GM10847 (cell line): Measurements from ENCODE around the gene BCAS1.

ENCODE experiments used
- POLR2A ChIP-seq: IDR thresholded peaks from 2 replicates; pipeline ENCODE4 v1.6.1; 2011; ENCODE audit not compliant: insufficient read length; ENCODE audit errors: extremely low read depth

BCAS1 gene

GRCh38 chr20:54069501-54069971, 858 bp downstream of the BCAS1 start:
- TF ChIP-seq POLR2A, result no peak

GRCh38 chr20:54068966-54069365, 1.4 kb downstream of the BCAS1 start:
- TF ChIP-seq POLR2A, result no peak

GRCh38 chr20:54068495-54068894, 1.9 kb downstream of the BCAS1 start:
- no peak for TF ChIP-seq POLR2A

GRCh38 chr20:54067606-54068174, 2.7 kb downstream of the BCAS1 start:
- no peak for TF ChIP-seq POLR2A

- TF ChIP-seq POLR2A, result no peak
These were observed 4.8 kb downstream of the BCAS1 start for GRCh38 chr20:54065601-54066038.

- no peak for TF ChIP-seq POLR2A
These were observed 5.5 kb downstream of the BCAS1 start for GRCh38 chr20:54064939-54065338.

GRCh38 chr20:54063992-54064676, 6.3 kb downstream of the BCAS1 start:
- no peak for TF ChIP-seq POLR2A

- no peak for TF ChIP-seq POLR2A
These were observed 6.8 kb downstream of the BCAS1 start for GRCh38 chr20:54063580-54063979.

GRCh38 chr20:54062812-54063280, 7.5 kb downstream of the BCAS1 start:
- no peak for TF ChIP-seq POLR2A

GRCh38 chr20:54061101-54061881, 9.1 kb downstream of the BCAS1 start:
- TF ChIP-seq POLR2A, result no peak

GRCh38 chr20:54059691-54060364, 10.6 kb downstream of the BCAS1 start:
- TF ChIP-seq POLR2A, result no peak

- no peak for TF ChIP-seq POLR2A
These were observed 11.8 kb downstream of the BCAS1 start for GRCh38 chr20:54058420-54059139.

- no peak for TF ChIP-seq POLR2A
These were observed 13.4 kb downstream of the BCAS1 start for GRCh38 chr20:54056762-54057639.

- TF ChIP-seq POLR2A, result no peak
These were observed 15.9 kb downstream of the BCAS1 start for GRCh38 chr20:54054516-54054915.
